HG03039 (cell line): ENCODE data around the gene PIP4K2C.

ENCODE experiments used
- ATAC-seq: cut with Tn5 transposase; IDR thresholded peaks from one replicate; pipeline ENCODE4 v1.9.1; 2021; ENCODE audit warnings: mild to moderate bottlenecking, moderate library complexity; ENCODE audit not compliant: unreplicated experiment

The PIP4K2C gene

GRCh38 chr12:57620936-57621496 lies 30.0 kb downstream of the PIP4K2C start:
- no peak for ATAC-seq

- no peak for ATAC-seq
Measured at GRCh38 chr12:57621497-57622292, 30.7 kb downstream of the PIP4K2C start.

DNA sequence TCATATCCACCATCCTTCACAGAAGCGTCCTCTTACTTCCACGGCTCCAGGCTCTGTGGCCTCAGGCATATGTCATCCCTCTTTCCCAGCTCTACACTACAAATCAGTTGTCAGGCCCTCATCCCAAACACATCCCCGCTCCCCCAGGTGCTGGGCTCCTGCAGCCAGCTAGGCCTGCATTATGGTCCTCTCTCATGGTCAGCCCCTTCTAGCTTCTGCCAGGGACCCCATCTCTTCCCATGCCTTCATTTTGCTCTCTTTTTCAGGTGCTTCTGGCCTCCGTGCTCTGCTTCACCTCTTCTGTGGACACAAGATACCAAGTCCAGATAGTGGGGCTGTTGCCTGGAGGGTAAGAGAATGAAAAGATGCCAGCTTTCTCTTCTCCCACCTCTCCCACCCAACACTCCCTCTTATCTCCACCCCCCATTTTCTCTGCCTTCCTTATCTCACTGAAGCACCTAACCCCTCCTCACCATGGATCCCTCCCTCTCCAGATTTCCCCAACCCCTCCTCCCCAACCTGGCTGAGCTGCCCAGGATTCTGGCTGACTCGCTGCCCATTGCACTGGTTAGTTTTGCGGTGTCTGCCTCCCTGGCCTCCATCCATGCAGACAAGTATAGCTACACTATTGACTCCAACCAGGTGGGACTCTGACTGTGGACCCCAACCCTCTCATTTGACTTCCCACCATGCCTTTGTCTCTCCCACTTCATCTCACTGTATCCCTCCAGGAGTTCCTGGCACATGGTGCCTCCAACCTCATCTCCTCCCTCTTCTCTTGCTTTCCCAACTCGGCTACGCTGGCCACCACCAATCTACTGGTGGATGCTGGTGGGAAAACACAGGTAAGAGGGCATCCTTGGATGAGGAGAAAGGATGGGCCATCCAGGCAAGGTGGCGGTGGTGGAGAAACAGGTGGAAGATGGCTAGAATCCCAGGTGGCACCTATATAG lies 31.6 kb downstream of the PIP4K2C start:
- ATAC-seq = no peak

- ATAC-seq = no peak
Measured at GRCh38 chr12:57623385-57623784, 32.4 kb downstream of the PIP4K2C start.

DNA sequence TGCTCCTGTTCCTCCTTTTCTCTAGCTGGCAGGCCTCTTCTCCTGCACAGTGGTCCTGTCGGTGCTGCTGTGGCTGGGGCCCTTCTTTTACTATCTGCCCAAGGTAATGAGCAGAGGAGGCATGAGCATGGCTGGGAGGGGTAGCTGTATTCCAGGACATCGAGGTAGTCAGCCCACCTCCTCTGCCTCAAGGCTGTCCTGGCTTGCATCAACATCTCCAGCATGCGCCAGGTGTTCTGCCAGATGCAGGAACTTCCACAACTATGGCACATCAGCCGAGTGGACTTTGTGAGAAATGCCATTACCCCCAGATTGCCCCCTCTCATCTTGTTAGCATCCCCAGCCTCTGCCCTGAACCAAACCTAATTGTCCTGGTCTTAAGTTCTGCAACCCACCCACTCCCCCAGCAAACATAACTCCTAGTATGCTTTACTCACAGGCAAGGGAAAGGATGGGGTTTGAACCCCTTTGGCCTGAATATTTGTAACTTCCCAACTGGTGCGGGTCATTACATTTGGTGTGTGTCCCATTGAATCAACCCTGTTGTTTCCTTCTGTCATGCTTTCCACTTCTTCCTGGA lies 32.9 kb downstream of the PIP4K2C start:
- ATAC-seq = no peak

- no peak for ATAC-seq
Measured at GRCh38 chr12:57624441-57625220, 33.6 kb downstream of the PIP4K2C start.

- no peak for ATAC-seq
Measured at GRCh38 chr12:57625261-57626032, 34.5 kb downstream of the PIP4K2C start.

- ATAC-seq = no peak
Measured at GRCh38 chr12:57626111-57626920, 35.3 kb downstream of the PIP4K2C start.

- no peak for ATAC-seq
Measured at GRCh38 chr12:57626921-57627445, 36.0 kb downstream of the PIP4K2C start.

DNA sequence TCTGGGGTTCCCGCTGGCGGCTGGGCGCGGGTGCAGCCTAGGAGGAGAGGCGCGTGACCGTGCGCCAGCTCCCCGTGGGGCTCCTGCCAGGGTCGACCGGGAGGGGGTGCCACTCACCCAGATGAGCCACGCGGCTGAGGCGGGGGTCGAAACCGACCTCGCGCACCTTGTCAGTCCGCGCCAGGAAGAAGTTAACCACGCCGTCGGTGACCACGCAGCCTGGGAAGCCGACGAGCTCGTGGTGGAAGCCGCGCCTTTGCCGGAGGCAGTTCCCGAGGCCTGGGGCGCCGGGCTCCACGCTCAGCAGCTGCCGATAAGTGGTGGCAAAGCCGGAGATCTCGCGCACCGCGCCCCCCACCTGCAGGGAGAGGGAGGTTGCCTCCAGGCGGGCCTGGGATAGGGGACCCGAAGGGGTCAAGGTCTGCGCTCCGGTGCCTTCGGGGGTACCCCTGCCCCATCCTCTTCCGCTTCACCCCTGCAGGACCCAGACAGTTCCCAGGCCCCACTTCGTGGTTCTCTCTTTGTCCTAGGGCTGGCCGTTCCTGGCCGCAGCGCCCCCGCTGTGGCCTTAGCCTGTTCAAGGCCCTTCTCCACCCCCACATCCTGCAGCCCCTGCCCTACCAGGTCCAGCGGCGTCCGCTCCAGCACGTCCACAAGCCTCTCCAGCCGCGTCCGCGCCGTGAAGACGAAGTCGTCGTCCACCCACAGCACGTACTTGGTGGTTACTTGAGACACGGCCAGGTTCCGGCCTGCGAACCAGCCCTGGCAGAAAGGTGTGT lies 36.7 kb downstream of the PIP4K2C start:
- ATAC-seq = no peak

GRCh38 chr12:57628280-57629191 lies 37.5 kb downstream of the PIP4K2C start:
- no peak for ATAC-seq

DNA sequence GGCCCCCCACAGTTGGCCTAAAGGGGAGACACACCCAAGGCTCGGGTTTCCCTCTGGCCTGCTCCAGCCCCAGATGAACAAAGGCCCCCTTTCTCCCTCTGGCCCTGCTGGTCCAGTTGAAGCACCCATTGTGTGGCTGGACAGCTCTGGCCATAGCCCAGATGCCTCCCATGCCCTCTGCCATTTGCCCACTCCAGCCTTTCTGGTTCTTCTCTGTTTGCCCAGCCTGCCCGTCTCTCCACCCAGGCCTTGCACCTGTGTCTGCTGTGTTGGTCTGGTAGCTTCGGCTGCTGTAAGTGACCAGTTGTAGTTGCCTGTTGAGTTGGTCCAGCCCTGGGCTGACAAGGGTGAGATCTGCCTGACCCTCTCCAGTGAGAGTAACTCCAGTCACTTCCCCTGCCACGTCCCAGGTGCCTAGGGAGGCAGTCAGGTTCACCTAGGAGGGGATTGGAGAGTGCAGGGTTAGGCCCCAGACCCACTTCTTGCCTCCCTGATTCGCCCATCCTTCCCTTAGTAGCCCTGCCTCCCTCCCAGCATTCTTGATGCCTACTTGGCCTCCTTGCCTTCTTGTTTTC lies 39.0 kb downstream of the PIP4K2C start:
- no peak for ATAC-seq

- no peak for ATAC-seq
Measured at GRCh38 chr12:57630891-57631433, 40.0 kb downstream of the PIP4K2C start.

DNA sequence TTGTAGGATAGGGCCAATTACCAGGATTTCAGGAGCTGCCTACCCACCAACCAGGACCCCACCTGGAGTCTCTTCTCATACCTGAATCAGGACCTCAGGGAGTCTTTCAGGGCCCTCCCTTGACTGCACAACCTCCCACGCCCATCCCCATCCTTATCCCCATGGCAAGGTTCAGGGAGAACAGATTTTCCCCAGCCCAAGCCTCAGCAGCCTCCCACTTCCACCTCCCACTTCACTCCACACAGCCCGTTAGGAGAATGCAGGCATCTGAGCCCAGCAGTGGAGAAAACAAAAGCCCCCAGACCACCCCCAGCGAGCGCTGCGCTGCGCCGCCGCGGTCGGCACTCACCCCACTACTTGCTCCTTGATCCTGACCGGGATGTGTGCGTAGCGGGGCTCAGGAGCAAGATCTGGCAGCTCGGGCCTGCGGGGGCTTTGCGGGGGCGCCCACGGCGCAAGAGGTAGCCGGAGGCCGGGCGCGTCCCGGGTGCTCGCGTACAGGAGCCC lies 40.6 kb downstream of the PIP4K2C start:
- ATAC-seq = no peak

- ATAC-seq = no peak
Measured at GRCh38 chr12:57632073-57632957, 41.3 kb downstream of the PIP4K2C start.
